PC-3 (cell line): ENCODE measurements around the gene THRA. TPM values are rescaled to one million over a fixed set of nuclear protein-coding genes. Genes with fewer than 3 reads are reported as not detected.

Source experiments
- ATAC-seq: fragments of 200-7000 bp; cut with Tn5 transposase; 2 replicates; pipeline ENCODE4 v1.9.1; 2020; ENCODE audit warnings: mild to moderate bottlenecking, moderate library complexity
- BruUV-seq: library from RNA; stranded (reverse); fragments of 400-500 nt; replicated peaks from 2 replicates; lab custom pipeline; 2021; lab: Mats Ljungman, UMichigan
- CTCF ChIA-PET: fragments of 300-600 bp; sonication (Branson Sonifier 250); formaldehyde crosslinking; loops from one replicate; lab custom pipeline; 2022; ENCODE audit warnings: antibody characterized with exemption; lab: Charles Lee
- POLR2A ChIA-PET: fragments of 300-600 bp; sonication (Branson Sonifier 250); formaldehyde crosslinking; loops from one replicate; lab custom pipeline; 2022; ENCODE audit warnings: antibody characterized with exemption; ENCODE audit not compliant: unreplicated experiment; lab: Charles Lee
- DNase-seq: peaks from one replicate; pipeline ENCODE4 v3.0.0-alpha.2; 2015
- H2AFZ ChIP-seq: fragments of 300-600 bp; sonication (generic); 2 replicates; pipeline ENCODE4 v1.6.0; 2016; ENCODE audit warnings: antibody characterized with exemption, low read length
- H3F3A ChIP-seq: fragments of 300-600 bp; sonication (generic); one replicate; pipeline ENCODE4 v1.6.0; 2017; ENCODE audit warnings: antibody characterized with exemption, low read length, control low read depth, mild to moderate bottlenecking; ENCODE audit not compliant: unreplicated experiment
- H3K27ac ChIP-seq: fragments of 300-600 bp; sonication (generic); 2 replicates; pipeline ENCODE4 v1.5.1; 2016; ENCODE audit warnings: mild to moderate bottlenecking, low read length
- H3K27me3 ChIP-seq: fragments of 300-600 bp; sonication (generic); 2 replicates; pipeline ENCODE4 v1.6.1; 2016; ENCODE audit warnings: low read length, mixed read lengths
- H3K36me3 ChIP-seq: fragments of 300-600 bp; sonication (generic); 2 replicates; pipeline ENCODE4 v1.6.1; 2016; ENCODE audit warnings: low read depth, mixed run types, low read length, mixed read lengths
- H3K4me1 ChIP-seq: fragments of 300-600 bp; sonication (generic); 2 replicates; pipeline ENCODE4 v1.5.1; 2016; ENCODE audit warnings: low read length; ENCODE audit not compliant: insufficient read depth
- H3K4me2 ChIP-seq: fragments of 300-600 bp; sonication (generic); 2 replicates; pipeline ENCODE4 v1.6.0; 2016; ENCODE audit warnings: low read length
- H3K4me3 ChIP-seq: fragments of 300-600 bp; sonication (generic); 2 replicates; pipeline ENCODE4 v1.5.1; 2016; ENCODE audit warnings: mild to moderate bottlenecking, low read length, mixed read lengths
- H3K79me2 ChIP-seq: fragments of 300-600 bp; sonication (generic); 2 replicates; pipeline ENCODE4 v1.6.1; 2017; ENCODE audit warnings: low read length, mixed read lengths
- H3K9ac ChIP-seq: fragments of 300-600 bp; sonication (generic); 2 replicates; pipeline ENCODE4 v1.6.0; 2016; ENCODE audit warnings: mild to moderate bottlenecking, low read length
- H3K9me2 ChIP-seq: fragments of 300-600 bp; sonication (generic); replicated peaks from 2 replicates; pipeline ENCODE4 v1.6.1; 2016; ENCODE audit warnings: mixed run types, low read length, mixed read lengths
- H3K9me3 ChIP-seq: fragments of 300-600 bp; sonication (generic); 2 replicates; pipeline ENCODE4 v1.6.1; 2016; ENCODE audit warnings: low read length, mixed read lengths
- H4K20me1 ChIP-seq: fragments of 300-600 bp; sonication (generic); 2 replicates; pipeline ENCODE4 v1.6.1; 2016; ENCODE audit warnings: low read length, mixed read lengths
- CTCF ChIP-seq: fragments of 300-600 bp; sonication (generic); conservative IDR thresholded peaks from 2 replicates; pipeline ENCODE4 v1.5.1; 2017; ENCODE audit warnings: antibody characterized with exemption, low read depth, mild to moderate bottlenecking, low read length
- EZH2 ChIP-seq: fragments of 300-600 bp; sonication (generic); IDR thresholded peaks from one replicate; pipeline ENCODE4 v1.6.1; 2017; ENCODE audit warnings: antibody characterized with exemption, mild to moderate bottlenecking, low read length; ENCODE audit not compliant: unreplicated experiment
- EZH2phosphoT487 ChIP-seq: fragments of 300-600 bp; sonication (generic); IDR thresholded peaks from 2 replicates; pipeline ENCODE4 v1.6.1; 2018; ENCODE audit warnings: mild to moderate bottlenecking, antibody characterized with exemption, low read length, borderline replicate concordance
- intact Hi-C: fragments of 100-400 bp; cut with micrococcal nuclease; formaldehyde crosslinking; loops from 2 replicates; pipeline ENCODE4 v1.9.0; 2023
- total RNA-seq: library from RNA; depleted of rRNA; stranded (reverse); fragments of >200 nt; gene quantifications from 2 replicates; pipeline ENCODE4 v1.2.3, GENCODE V29; 2014

The THRA gene
- total RNA-seq, 1 experiment from 2014 or later = 6.6 TPM

- no peaks in the 10 kb centered on the region for H3F3A ChIP-seq
- ChIA-PET CTCF (no interaction called here), POLR2A (no interaction called here)
- H3K27ac ChIP-seq = peak overlapping the region; percentile 13; the same call in 1 of the 2 replicates
- peaks cover 46% of the 10 kb centered on the region for H3K4me1 ChIP-seq
- H3K79me2 ChIP-seq = no peaks in the 10 kb centered on the region
- peak overlapping the region; percentile 17; the same call in 1 of the 2 replicates for H3K9ac ChIP-seq
- ATAC-seq (no peak), DNase-seq (no peak)
- TF ChIP-seq EZH2phosphoT487 (no peak), EZH2 (no peak)
- H3K4me2 ChIP-seq = no peak overlapping the region
- H3K9me2 ChIP-seq = no peaks in the 10 kb centered on the region
- H3K36me3 ChIP-seq = no peaks in the 10 kb centered on the region
- no peaks in the 10 kb centered on the region for H4K20me1 ChIP-seq
- intact Hi-C loops = no loop called here
- H3K9me3 ChIP-seq = no peaks in the 10 kb centered on the region
- H2AFZ ChIP-seq = peak overlapping the region; percentile 46; the same call in 1 of the 2 replicates
- H3K27me3 ChIP-seq = no peaks in the 10 kb centered on the region
- no TSS peak for BruUV-seq
- no peak overlapping the region for H3K4me3 ChIP-seq
Observed at GRCh38 chr17:40107522-40108174, 44.9 kb downstream of the THRA start.

GRCh38 chr17:40108970-40109824 is 46.4 kb downstream of the THRA start:
- H3K4me3 ChIP-seq = no peak overlapping the region
- ChIA-PET POLR2A (no interaction called here), CTCF (no interaction called here)
- no peak overlapping the region for H3K4me2 ChIP-seq
- no peaks in the 10 kb centered on the region for H3K36me3 ChIP-seq
- H3F3A ChIP-seq = peaks cover 4% of the 10 kb centered on the region
- no peak overlapping the region for H3K9ac ChIP-seq
- H3K27ac ChIP-seq = no peak overlapping the region
- no peaks in the 10 kb centered on the region for H4K20me1 ChIP-seq
- BruUV-seq = no TSS peak
- ATAC-seq = no peak
- H3K27me3 ChIP-seq = no peaks in the 10 kb centered on the region
- TF ChIP-seq CTCF (peak; percentile 35), EZH2 (no peak)
- H3K79me2 ChIP-seq = no peaks in the 10 kb centered on the region
- no peaks in the 10 kb centered on the region for H3K9me3 ChIP-seq
- intact Hi-C loops = no loop called here
- peaks cover 52% of the 10 kb centered on the region for H3K4me1 ChIP-seq
- no peak for DNase-seq
- no peak overlapping the region for H2AFZ ChIP-seq
- no peaks in the 10 kb centered on the region for H3K9me2 ChIP-seq

DNA sequence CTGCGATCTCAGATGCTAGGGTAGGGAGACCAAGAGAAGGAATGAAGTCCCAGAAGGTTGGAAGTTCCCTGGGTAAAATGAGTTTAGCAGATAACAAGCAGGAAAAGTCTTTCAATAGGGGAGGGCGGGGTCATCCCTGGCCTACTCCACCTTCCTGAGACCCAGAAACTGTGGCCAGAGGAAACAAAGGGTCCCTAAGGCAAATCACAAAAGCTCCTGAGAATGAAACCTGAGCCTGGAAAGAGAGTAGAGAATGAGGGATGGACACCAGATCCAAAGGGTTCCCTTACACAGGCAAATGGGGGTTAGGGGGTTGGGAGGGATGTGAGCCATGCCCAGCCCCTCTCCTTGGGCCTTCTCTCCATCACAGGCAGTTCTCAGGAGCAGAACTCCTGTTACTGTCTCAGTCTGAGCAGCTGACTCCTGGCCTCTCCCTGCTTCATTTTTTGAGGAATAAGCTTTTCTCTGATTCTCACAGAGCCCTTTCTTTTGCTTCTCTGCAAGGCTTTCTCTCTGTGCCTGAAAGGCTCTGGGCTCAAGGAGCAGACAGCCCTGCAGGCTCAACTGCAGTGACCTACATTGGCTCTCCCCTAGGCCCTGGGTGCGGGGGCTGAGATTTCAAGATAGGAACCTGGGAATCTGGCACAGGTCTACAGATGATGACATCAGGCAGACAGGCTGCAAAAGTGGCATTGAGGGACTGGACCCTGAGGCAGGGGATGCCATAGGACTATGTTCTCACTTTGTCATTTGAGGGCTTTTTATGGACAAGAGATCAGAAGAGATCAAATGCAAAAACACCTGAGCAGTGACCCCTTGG is 47.5 kb downstream of the THRA start:
- no peak overlapping the region for H3K27ac ChIP-seq
- H2AFZ ChIP-seq = no peak overlapping the region
- H4K20me1 ChIP-seq = no peaks in the 10 kb centered on the region
- no peaks in the 10 kb centered on the region for H3K36me3 ChIP-seq
- no peaks in the 10 kb centered on the region for H3K9me3 ChIP-seq
- no peaks in the 10 kb centered on the region for H3K79me2 ChIP-seq
- no TSS peak for BruUV-seq
- H3K4me3 ChIP-seq = no peak overlapping the region
- H3K27me3 ChIP-seq = no peaks in the 10 kb centered on the region
- CTCF ChIA-PET = interaction anchor here (0.6 kb wide), 2 partner anchors 45 to 50 kb away, joined by 3 to 10 read pairs; no protein-coding TSS in a partner anchor
- H3K4me2 ChIP-seq = 0 out of 2 replicates have a peak overlapping the region, but pooled peaks have one; percentile 73
- no peak for DNase-seq
- intact Hi-C loops = loop anchor here (2.0 to 5.0 kb wide), 3 partner anchors 47 to 182 kb away; partner anchors contain the start of gene THRA
- H3K9me2 ChIP-seq = no peaks in the 10 kb centered on the region
- no peak for TF ChIP-seq EZH2
- TF ChIP-seq EZH2phosphoT487 = no peak
- TF ChIP-seq CTCF = no peak
- POLR2A ChIA-PET = no interaction called here
- ATAC-seq = no peak
- H3F3A ChIP-seq = peaks cover 4% of the 10 kb centered on the region
- peaks cover 55% of the 10 kb centered on the region for H3K4me1 ChIP-seq
- no peak overlapping the region for H3K9ac ChIP-seq
